ENCODE data around the gene ITSN2.

- no peak for TF ChIP-seq POLR2A (IDR thresholded peaks at IDR 0.05)
- TF ChIP-seq CTCF (IDR thresholded peaks at IDR 0.05) = no peak
- TF ChIP-seq POLR2AphosphoS5 (IDR thresholded peaks at IDR 0.05) = no peak
- TF ChIP-seq EP300 (IDR thresholded peaks at IDR 0.05; ENCODE audit: low read depth) = no peak
Measured at GRCh38 chr2:24220554-24221291, 139.6 kb downstream of the ITSN2 start.

All from transverse colon (tissue), 4 donors.